GM19455 (cell line): Measurements from ENCODE around the gene PSMB2.
"Not testable (repeated sequence)": the region's sequence is repeated elsewhere in the genome, so short reads cannot be mapped to it uniquely, and the experiment has no call there.

ENCODE experiments used
- ATAC-seq: cut with Tn5 transposase; IDR thresholded peaks from one replicate; pipeline ENCODE4 v1.9.1; 2021; ENCODE audit not compliant: unreplicated experiment

PSMB2 gene

GRCh38 chr1:35594005-35594760 lies 47.1 kb downstream of the PSMB2 start:
- ATAC-seq: no peak

DNA sequence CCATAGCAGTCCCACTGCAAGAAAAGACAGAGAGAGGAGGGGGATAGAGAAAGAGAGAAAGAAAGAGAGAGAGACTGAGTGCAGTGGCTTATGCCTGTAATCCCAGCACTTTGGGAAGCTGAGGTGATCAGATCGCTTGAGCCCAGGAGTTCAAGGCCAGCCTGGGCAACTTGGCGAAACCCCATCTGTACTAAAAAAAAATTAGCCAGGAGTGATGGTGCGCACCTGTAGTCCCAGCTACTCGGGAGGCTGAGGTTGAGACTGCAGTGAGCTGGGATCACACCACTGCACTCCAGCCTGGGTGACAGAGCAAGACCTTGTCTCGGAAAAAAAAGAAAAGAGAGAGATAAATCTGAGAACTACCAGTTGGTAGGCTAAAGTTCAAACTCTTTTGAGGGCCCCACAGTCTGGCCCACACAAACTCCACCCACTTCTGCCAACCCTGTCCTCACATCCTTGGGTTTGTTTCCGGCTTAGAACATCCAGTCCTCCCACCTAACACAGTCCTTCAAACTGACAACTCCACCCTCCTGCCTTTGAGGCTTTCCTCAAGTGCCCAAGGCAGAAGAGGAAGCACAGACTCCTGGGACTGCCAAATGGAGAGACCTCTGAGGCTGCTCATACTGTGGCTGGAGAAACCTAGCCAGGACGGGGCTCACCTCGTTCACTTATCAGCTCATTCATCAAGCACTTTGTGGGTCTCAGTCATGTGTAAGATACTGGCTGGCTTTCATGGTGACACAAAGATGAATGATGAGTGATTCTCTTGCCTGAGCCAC lies 48.1 kb downstream of the PSMB2 start:
- ATAC-seq: no peak

DNA sequence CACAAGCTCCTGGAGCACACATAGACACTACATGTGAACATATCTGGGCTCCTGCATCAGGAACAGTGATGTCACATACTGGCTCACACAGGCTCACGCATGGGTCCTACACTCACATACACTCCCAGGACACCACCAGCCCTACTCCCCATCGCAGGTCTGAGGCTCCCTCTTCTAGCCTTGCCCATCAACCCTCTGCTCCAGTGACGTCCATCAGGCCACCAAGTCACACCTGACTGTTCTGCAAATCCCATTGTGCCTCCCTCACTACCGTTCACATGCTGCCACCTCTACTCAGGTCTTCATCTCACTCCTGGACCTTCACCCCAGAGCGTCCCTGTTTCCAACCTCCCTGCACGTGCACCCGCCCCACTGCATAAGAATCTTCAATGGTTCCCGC lies 50.1 kb downstream of the PSMB2 start:
- ATAC-seq: no peak

DNA sequence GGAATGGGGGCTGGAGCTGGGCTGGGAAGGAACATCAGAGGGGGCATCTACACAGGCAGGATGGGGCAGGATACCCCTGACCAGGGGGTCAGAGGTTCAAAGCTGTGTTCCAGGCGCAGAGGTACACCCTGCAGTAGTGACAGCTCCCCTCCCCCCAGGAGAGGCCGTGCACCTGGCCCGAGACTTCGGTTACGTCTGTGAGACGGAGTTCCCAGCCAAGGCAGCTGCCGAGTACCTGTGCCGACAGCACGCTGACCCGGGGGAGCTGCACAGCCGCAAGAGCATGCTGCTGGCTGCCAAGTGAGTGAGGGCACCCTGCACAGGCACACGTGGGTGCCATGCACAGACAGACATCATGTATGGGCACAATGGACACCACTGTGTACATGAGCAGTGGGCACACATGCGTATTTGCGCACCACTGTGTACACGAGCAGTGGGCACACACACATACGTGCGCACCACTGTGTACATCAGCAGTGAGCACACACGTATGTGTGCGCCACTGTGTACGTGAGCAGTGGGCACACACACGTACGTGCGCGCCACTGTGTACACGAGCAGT lies 50.8 kb downstream of the PSMB2 start:
- ATAC-seq: no peak

DNA sequence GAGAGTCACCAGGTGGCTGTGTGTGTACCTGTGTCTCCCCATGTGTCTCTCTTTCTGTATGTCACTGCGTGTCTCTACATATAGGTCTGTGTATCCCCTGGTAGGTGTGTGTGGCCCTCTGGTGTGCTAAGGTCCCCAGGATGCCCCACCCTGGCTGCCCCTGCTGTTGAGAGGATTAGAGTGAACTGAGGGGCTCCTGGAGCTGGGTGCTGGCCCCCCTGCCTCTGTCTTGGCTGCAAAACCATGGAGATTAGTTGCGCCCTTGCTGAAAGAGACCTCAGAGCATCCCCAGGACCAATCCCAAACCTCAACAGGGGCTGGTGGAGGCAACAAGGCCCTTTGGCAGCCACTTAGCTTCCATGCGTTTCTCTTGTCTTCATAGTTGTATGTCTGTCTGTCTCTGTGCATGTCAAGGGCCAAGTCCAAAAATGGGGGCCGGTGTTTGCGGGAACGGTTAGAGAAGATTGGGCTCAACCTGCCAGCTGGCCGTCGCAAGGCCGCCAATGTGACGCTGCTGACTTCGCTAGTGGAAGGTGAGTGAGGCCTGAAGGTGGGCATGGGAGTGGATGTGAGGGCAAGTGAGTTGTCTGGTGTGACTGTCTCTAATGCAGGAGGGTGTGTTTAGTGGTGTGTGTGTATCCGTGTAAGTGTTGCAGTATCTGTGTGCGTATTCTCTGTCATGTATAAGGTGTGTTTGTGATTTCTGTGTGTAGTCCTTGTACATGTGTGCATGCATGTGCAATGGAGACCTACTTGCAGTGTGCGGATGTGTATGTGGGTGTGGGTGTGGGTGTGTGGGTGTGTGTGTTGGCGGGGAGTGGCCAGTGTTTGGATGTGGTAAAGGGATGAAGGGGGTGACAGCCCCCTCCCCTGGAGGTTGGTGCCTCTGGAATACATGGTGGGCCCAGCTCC lies 51.6 kb downstream of the PSMB2 start:
- ATAC-seq: no peak

- no peak for ATAC-seq
Measured at GRCh38 chr1:35588197-35588910, 53.0 kb downstream of the PSMB2 start.

DNA sequence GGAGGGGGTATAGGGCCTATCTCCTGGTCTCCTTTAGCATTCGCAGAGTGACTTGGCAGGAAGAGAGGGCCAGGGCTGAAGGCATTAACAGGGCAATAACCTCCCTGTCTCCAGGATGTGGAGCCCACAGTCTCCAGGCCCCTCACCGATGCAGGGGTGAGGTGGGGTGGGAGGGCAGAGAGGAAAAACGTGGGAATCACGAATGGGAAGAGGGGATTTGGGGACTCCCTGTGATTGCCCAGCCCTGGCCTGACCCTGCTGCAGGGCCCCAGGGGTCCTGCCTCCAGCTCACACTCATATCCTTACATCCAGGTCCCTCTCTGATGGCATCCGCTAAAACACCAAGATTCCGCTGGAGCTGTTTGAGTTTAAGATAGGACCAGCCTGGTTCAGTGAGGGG lies 53.6 kb downstream of the PSMB2 start:
- no peak for ATAC-seq

GRCh38 chr1:35586808-35587207 lies 54.5 kb downstream of the PSMB2 start:
- ATAC-seq: no peak

- not testable (repeated sequence) for ATAC-seq
Measured at GRCh38 chr1:35585805-35586204, 55.5 kb downstream of the PSMB2 start.

GRCh38 chr1:35585281-35585680 lies 56.0 kb downstream of the PSMB2 start:
- no peak for ATAC-seq

DNA sequence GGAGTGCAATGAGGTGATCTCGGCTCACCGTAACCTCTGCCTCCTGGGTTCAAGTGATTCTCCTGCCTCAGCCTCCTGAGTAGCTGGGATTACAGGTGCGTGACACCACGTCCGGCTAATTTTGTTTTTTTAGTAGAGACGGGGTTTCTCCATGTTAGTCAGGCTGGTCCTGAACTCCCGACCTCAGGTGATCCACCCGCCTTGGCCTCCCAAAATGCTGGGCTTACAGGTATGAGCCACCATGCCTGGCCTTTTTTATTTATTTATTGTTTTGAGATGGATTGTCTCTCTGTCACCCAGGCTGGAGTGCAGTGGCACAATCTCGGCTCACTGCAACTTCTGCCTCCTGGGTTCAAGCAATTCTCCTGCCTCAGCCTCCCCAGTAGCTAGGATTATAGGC lies 59.7 kb downstream of the PSMB2 start:
- not testable (repeated sequence) for ATAC-seq

GRCh38 chr1:35580949-35581388 lies 60.4 kb downstream of the PSMB2 start:
- ATAC-seq: no peak

GRCh38 chr1:35577071-35577998 lies 64.0 kb downstream of the PSMB2 start:
- ATAC-seq: no peak

- not testable (repeated sequence) for ATAC-seq
Measured at GRCh38 chr1:35576766-35577070, 64.6 kb downstream of the PSMB2 start.

DNA sequence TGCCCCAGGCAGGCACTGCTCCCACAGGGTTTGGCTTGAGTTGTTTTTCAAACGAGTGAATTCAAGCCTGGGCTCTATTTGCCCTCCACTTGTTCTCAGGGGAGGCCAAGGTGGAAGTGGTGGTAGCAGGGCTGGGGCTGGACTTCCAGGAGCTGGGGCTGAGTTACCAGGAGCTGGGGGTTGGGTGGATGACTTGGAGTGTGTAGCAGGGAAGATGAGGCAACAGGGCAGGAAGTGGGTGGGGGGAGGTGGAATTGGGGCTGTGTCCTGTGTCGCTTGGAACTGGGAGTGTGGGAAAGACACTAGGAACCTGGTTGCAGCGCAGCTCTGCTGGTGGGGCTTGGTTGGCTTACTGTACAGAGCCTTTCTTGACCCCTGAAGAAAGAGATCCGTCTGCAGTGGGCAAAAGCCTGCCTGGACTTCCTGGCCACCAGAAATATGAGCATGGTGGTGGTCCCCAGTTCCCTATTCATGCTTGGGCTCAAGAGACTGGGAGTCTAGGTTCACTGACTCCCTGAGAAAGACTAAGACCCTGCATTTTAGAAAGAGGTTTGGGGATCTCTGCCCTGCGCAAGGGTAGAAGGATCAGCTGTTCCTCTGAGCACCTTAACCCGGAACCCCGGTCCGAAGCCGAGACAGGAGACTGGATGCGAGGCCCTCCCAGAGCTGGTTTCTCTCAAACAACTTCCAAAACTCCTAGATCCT lies 65.1 kb downstream of the PSMB2 start:
- ATAC-seq: no peak

DNA sequence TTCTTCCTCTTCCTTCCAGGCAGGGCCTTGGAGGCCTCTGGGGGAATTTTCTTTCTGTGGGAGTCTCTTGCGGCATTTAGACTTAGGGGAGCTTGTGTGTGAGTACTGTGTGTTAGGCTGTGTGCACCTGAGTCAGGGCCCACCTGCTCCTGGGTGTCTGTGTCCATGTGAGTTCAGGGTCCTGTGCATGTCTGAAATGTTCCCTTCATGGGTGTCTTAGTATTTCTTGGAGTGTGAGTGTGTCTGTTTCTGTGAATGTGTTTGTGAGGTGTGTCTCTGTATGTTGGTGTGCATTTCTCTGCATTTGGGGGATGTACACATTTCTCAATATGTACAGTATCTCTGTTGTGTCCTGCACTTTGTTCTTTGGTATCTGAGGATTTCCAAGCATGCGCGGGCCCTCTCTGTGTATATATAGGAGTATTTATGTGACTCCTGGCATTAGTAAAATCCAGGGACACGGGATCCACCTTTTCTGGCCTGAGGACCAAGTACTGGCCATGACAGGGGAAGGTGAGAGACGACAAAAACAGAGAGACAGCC lies 65.8 kb downstream of the PSMB2 start:
- ATAC-seq: no peak

DNA sequence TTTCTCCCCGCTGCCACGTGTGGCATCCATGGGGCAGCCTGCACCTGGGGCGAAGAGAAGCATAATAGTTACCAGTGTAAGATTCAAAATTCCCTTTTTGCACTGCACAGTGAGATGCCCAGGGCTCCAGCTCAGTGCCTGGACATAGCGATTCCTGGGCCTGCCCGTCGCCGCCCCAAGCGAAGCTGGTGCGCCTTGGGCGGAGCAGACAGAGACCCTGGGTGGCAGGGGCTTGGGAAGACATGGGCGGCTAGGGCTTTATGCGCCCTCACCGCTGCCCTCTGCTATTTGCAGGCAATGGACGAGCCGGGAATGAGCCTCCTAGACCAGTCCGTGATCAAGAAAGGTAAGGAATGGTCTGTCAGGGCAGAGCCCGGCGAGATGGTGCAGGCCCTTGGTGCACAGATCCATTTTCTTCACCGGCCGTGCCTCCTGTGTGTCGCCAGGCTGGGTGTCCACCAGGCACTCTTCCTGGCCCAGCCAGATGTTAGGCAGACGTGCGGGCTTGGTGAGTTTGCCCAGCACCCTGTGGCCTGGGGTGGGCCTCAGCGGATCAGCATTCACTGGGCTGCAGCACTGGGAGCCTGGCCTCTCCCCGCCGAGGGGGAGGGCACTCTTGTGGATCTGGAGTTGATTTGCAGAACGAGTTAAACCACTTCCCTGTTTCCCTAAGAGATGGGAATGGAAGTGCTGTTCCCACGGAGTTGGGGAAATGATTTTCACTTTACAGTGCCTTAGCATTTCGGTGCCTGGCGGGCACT lies 66.5 kb downstream of the PSMB2 start:
- ATAC-seq: no peak

DNA sequence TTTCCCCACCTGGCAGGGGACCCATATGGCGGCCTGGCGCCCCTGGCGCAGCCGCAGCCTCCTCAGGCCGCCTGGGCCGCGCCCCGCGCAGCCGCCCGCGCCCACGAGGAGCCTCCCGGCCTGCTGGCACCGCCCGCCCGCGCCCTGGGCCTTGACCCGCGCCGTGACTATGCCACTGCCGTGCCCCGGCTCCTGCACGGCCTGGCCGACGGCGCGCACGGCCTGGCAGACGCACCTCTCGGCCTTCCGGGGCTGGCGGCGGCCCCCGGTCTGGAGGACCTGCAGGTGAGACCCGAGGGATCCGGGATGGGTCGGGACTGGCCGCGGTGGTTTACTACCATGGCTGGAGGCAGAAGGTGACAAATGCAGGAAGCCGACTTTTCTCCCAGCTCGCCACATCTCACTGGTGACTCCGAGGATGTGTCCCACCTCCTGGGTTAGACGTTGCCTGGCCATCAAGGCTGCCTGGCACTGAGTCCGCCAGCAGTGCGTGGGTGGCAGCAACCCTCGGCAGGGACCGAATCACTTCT lies 67.1 kb downstream of the PSMB2 start:
- ATAC-seq: no peak
